IMR-90 (cell line): Measurements from ENCODE around the gene CST2. TPM values are rescaled to one million over a fixed set of nuclear protein-coding genes. Genes with fewer than 3 reads are reported as not detected.

ENCODE experiments used
- ATAC-seq: fragments of 200-7000 bp; cut with Tn5 transposase; 2 replicates; pipeline ENCODE4 v1.9.1; 2020; ENCODE audit warnings: low read depth, mild to moderate bottlenecking, moderate library complexity
- BruUV-seq: library from RNA; stranded (reverse); fragments of 400-500 nt; replicated peaks from 2 replicates; lab custom pipeline; 2021; lab: Mats Ljungman, UMichigan
- CTCF ChIA-PET: fragments of 300-600 bp; formaldehyde crosslinking; extraction: SDS; loops from one replicate; lab custom pipeline; 2021; ENCODE audit warnings: antibody characterized with exemption; lab: Yijun Ruan, JAX
- POLR2A ChIA-PET: fragments of 300-600 bp; sonication (Branson Sonifier 250); formaldehyde crosslinking; loops from one replicate; lab custom pipeline; 2022; ENCODE audit warnings: antibody characterized with exemption; ENCODE audit not compliant: unreplicated experiment; lab: Charles Lee
- DNase-seq: peaks from one replicate; pipeline ENCODE4 v3.0.0; 2013
- H2AFZ ChIP-seq: replicated peaks from 2 replicates; pipeline ENCODE3; 2013; ENCODE audit warnings: low read length, mild to moderate bottlenecking; ENCODE audit not compliant: poor library complexity
- H2AK5ac ChIP-seq: 2 replicates; pipeline ENCODE4 v1.6.1; 2013; ENCODE audit warnings: low read depth, low read length, inconsistent platforms
- H2AK9ac ChIP-seq: replicated peaks from 2 replicates; pipeline ENCODE3; 2013; ENCODE audit warnings: mild to moderate bottlenecking, low read depth, low read length, moderate library complexity; ENCODE audit not compliant: poor library complexity
- H2BK120ac ChIP-seq: 2 replicates; pipeline ENCODE4 v1.6.1; 2013; ENCODE audit warnings: low read depth, low read length, inconsistent platforms
- H2BK15ac ChIP-seq: 3 replicates; pipeline ENCODE4 v1.6.1; 2013; ENCODE audit warnings: low read depth, low read length, inconsistent platforms
- H2BK20ac ChIP-seq: 2 replicates; pipeline ENCODE4 v1.6.1; 2013; ENCODE audit warnings: low read depth, mild to moderate bottlenecking, inconsistent platforms, low read length, moderate library complexity
- H2BK5ac ChIP-seq: 2 replicates; pipeline ENCODE4 v1.6.1; 2013; ENCODE audit warnings: mild to moderate bottlenecking, low read depth, low read length, inconsistent platforms; ENCODE audit not compliant: poor library complexity, severe bottlenecking
- H3K14ac ChIP-seq: replicated peaks from 2 replicates; pipeline ENCODE4 v1.6.1; 2013; ENCODE audit warnings: low read depth, low read length, inconsistent platforms
- H3K18ac ChIP-seq: 2 replicates; pipeline ENCODE4 v1.6.1; 2013; ENCODE audit warnings: low read depth, low read length, control low read depth
- H3K23ac ChIP-seq: 2 replicates; pipeline ENCODE4 v1.6.1; 2013; ENCODE audit warnings: low read depth, low read length, inconsistent platforms
- H3K27ac ChIP-seq: 2 replicates; pipeline ENCODE4 v1.5.1; 2013; ENCODE audit warnings: mild to moderate bottlenecking, control low read depth, low read length; ENCODE audit not compliant: insufficient read depth
- H3K27me3 ChIP-seq: 2 replicates; pipeline ENCODE4 v1.6.1; 2013; ENCODE audit warnings: low read length; ENCODE audit not compliant: control insufficient read depth, insufficient read depth
- H3K36me3 ChIP-seq: 2 replicates; pipeline ENCODE4 v1.6.1; 2013; ENCODE audit warnings: low read length, mixed read lengths; ENCODE audit not compliant: control insufficient read depth, insufficient read depth
- H3K4ac ChIP-seq: 2 replicates; pipeline ENCODE4 v1.6.1; 2013; ENCODE audit warnings: low read depth, low read length, inconsistent platforms
- H3K4me1 ChIP-seq: 2 replicates; pipeline ENCODE4 v1.6.1; 2013; ENCODE audit warnings: low read length, mixed read lengths; ENCODE audit not compliant: control insufficient read depth, insufficient read depth
- H3K4me2 ChIP-seq: 2 replicates; pipeline ENCODE4 v1.6.1; 2013; ENCODE audit warnings: low read depth, mild to moderate bottlenecking, control low read depth, low read length, moderate library complexity
- H3K4me3 ChIP-seq: 2 replicates; pipeline ENCODE4 v1.5.1; 2013; ENCODE audit warnings: low read depth, mild to moderate bottlenecking, control low read depth, low read length, moderate library complexity; ENCODE audit not compliant: insufficient read depth
- H3K56ac ChIP-seq: 2 replicates; pipeline ENCODE4 v1.6.1; 2013; ENCODE audit warnings: low read length, inconsistent platforms; ENCODE audit not compliant: insufficient read depth; ENCODE audit errors: extremely low read depth
- H3K79me1 ChIP-seq, 2 experiments: 2 replicates each; pipeline ENCODE4 v1.6.1; 2013; ENCODE audit warnings: low read length in 2 of 2, inconsistent platforms in 1 of 2, low read depth in 1 of 2
- H3K9ac ChIP-seq: 2 replicates; pipeline ENCODE4 v1.6.1; 2013; ENCODE audit warnings: low read depth, low read length, control low read depth
- H3K9me1 ChIP-seq: 2 replicates; pipeline ENCODE4 v1.6.1; 2013; ENCODE audit warnings: low read length, inconsistent platforms; ENCODE audit not compliant: insufficient read depth
- H3K9me3 ChIP-seq: 2 replicates; pipeline ENCODE4 v1.6.1; 2013; ENCODE audit warnings: low read length; ENCODE audit not compliant: control insufficient read depth, insufficient read depth
- H4K20me1 ChIP-seq: 2 replicates; pipeline ENCODE4 v1.6.1; 2013; ENCODE audit warnings: low read length, inconsistent platforms; ENCODE audit not compliant: insufficient read depth
- H4K5ac ChIP-seq: 2 replicates; pipeline ENCODE4 v1.6.1; 2013; ENCODE audit warnings: mild to moderate bottlenecking, low read depth, low read length, control low read depth
- H4K8ac ChIP-seq, 2 experiments: 2 replicates each; pipeline ENCODE4 v1.6.1; 2013; ENCODE audit warnings: low read depth in 2 of 2, low read length in 2 of 2, control low read depth in 1 of 2, inconsistent platforms in 1 of 2
- H4K91ac ChIP-seq: 2 replicates; pipeline ENCODE4 v1.6.1; 2013; ENCODE audit warnings: low read depth, low read length, inconsistent platforms; ENCODE audit not compliant: insufficient read depth
- CHD1 ChIP-seq: IDR thresholded peaks from 2 replicates; pipeline ENCODE4 v1.6.1; 2012; ENCODE audit warnings: low read depth, low read length, improper control_type of control experiment
- CTCF ChIP-seq: conservative IDR thresholded peaks from 2 replicates; pipeline ENCODE4 v1.5.1; 2012; ENCODE audit warnings: mild to moderate bottlenecking, low read depth, low read length, improper control_type of control experiment
- MXI1 ChIP-seq: IDR thresholded peaks from 2 replicates; pipeline ENCODE4 v1.6.1; 2012; ENCODE audit warnings: low read depth, mild to moderate bottlenecking, low read length, moderate library complexity, borderline replicate concordance
- POLR2A ChIP-seq: IDR thresholded peaks from 2 replicates; pipeline ENCODE4 v1.6.1; 2012; ENCODE audit warnings: mild to moderate bottlenecking, low read depth, low read length
- WGBS, 2 experiments: methylation state at CpG; one replicate each; pipeline versions ENCODE4 v1.1.5 to v1.1.7; 2013; ENCODE audit warnings: missing lambda C conversion rate in 2 of 2; ENCODE audit not compliant: insufficient read length in 1 of 2; ENCODE audit errors: extremely low coverage in 2 of 2; 5-methylcytosine and 5-hydroxymethylcytosine counted together
- dilution Hi-C: fragments of 300-500 bp; cut with HindIII; formaldehyde crosslinking; loops from one replicate; pipeline ENCODE4 v1.14.3; 2018; ENCODE audit warnings: low sequenced_read_pairs; ENCODE audit not compliant: unreplicated experiment
- in situ Hi-C: fragments of 300-500 bp; cut with MboI; formaldehyde crosslinking; loops from 3 replicates; pipeline ENCODE4 v1.14.3; 2019; ENCODE audit warnings: low sequenced_read_pairs, inconsistent platforms, mixed read lengths
- intact Hi-C: fragments of 100-400 bp; cut with micrococcal nuclease; formaldehyde crosslinking; loops from 2 replicates; pipeline ENCODE4 v1.10.0; 2022
- polyA plus RNA-seq, 3 experiments: library from polyadenylated mRNA; depleted of rRNA; stranded (reverse); fragments of >200 nt; gene quantifications; 2 replicates each; pipeline ENCODE4 v1.2.3, GENCODE V29; 2012; ENCODE audit warnings: low replicate concordance in 1 of 3
- total RNA-seq: library from RNA; depleted of rRNA; stranded (reverse); fragments of >200 nt; gene quantifications from 2 replicates; pipeline ENCODE4 v1.2.3, GENCODE V29; 2012

CST2 gene
- total and polyA plus RNA-seq, 2 of the 4 experiments (the other 2 are of a cell fraction): not detected

- ATAC-seq: no peak
- Histone ChIP-seq H2AK5ac (no peak overlapping the region), H3K56ac (no peak overlapping the region), H3K18ac (no peak overlapping the region), H4K5ac (no peak overlapping the region), H3K36me3 (no peaks in the 10 kb centered on the region), H3K4me2 (no peak overlapping the region), H3K9me1 (no peaks in the 10 kb centered on the region), H2BK20ac (no peak overlapping the region), H2AFZ (no peak overlapping the region), H4K20me1 (no peaks in the 10 kb centered on the region), H2BK15ac (no peak overlapping the region), H3K4me3 (no peak overlapping the region), H3K4ac (no peak overlapping the region), H2BK120ac (no peak overlapping the region), H4K91ac (no peak overlapping the region), H3K9ac (no peak overlapping the region), H2BK5ac (no peak overlapping the region), H3K27me3 (no peaks in the 10 kb centered on the region), H2AK9ac (no peak overlapping the region), H4K8ac (no peak overlapping the region), H3K14ac (no peak overlapping the region), H3K79me1 (no peaks in the 10 kb centered on the region), H3K27ac (no peak overlapping the region), H3K9me3 (no peaks in the 10 kb centered on the region), H3K23ac (no peak overlapping the region), H3K4me1 (no peaks in the 10 kb centered on the region)
- WGBS, 2 experiments: no CpG with 5 or more reads among the region's 4 CpGs
- intact Hi-C loops: no loop called here
- TF ChIP-seq CHD1 (no peak), MXI1 (no peak), CTCF (no peak), POLR2A (no peak)
- ChIA-PET CTCF (no interaction called here), POLR2A (no interaction called here)
- in situ Hi-C loops: no loop called here
- no peak for DNase-seq
- dilution Hi-C loops: no loop called here
- no TSS peak for BruUV-seq
Observed at GRCh38 chr20:23870461-23870860, 43.9 kb upstream of the CST2 start.
